HEK293T (cell line): ENCODE measurements around the gene MAPK13.

Experiments used
- BHLHE40 ChIP-seq: fragments of 450-650 bp; IDR thresholded peaks from 2 replicates; pipeline ENCODE4 v1.6.1; 2016; ENCODE audit warnings: mild to moderate bottlenecking, moderate library complexity, borderline replicate concordance
- ELF4 ChIP-seq: fragments of 450-650 bp; IDR thresholded peaks from 2 replicates; pipeline ENCODE4 v1.6.1; 2017; ENCODE audit warnings: antibody characterized with exemption
- HDGF ChIP-seq: fragments of 450-650 bp; IDR thresholded peaks from 2 replicates; pipeline ENCODE4 v1.6.1; 2017; ENCODE audit warnings: antibody characterized with exemption, borderline replicate concordance
- SP1 ChIP-seq: fragments of 450-650 bp; IDR thresholded peaks from 2 replicates; pipeline ENCODE4 v1.6.1; 2017

DNA sequence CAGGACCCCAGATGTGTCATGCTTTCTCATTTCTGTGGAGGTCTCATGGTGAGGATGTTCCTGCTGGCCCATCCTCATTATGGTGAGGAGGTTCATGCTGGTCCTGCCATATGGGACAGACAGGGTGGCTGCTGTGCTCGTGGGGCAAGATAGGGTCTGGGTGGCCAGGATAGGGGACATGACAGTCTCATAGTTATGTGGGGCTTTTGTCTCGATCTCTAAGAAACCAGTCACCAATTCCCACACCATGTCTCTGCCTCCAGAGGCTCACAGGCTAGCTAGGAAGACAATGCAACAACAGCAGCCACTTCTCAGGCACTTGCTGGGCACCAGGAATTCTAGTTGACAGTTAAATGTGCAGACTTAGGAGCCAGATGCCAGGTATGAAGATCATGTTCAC, 4.2 kb upstream of the MAPK13 start:
- TF ChIP-seq SP1 = no peak
- TF ChIP-seq BHLHE40 = no peak
- TF ChIP-seq HDGF = no peak
- no peak for TF ChIP-seq ELF4
